ENCODE measurements around the gene KCNE1.
"Not testable (repeated sequence)": the region's sequence is repeated elsewhere in the genome, so short reads cannot be mapped to it uniquely, and the experiment has no call there.

KCNE1 gene

DNA sequence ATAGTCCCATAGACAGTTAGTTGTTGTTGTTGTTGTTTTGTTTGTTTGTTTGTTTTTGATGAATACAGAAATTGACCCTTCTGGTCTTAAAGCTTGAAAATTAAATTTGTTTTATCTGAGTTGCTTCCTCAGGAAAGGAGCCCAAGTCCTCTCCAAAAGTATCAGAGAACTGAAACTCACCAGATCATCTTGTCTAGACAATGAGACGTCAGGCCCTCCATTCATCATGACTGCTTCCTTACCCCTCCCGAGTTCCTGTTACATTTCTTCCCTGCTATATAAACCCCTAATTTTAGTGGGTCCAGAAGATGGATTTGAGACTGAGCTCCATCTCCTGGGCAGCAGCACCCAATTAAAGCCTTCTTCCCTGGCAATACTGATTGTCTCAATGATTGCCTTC, 105.3 kb downstream of the KCNE1 start:
- DNase-seq = not testable (repeated sequence)

DNA sequence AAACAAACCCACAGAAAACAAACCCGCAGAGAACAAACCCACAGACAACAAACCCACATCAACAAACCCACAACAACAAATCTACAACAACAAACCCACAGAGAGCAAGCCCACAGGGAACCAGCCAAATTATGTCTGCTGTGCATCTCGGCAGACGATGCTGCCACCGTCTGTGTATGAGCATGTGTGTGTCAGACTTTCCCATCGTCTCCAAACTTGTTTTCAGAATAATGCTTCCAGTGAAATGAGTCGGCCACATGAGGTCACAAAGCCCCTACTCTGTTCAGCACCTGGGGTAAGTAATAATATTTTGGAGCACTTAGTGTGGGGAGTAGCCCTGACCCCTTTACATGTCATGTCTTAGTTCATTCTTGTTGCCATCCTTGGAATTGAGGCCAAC, 105.9 kb downstream of the KCNE1 start:
- not testable (repeated sequence) for DNase-seq

DNA sequence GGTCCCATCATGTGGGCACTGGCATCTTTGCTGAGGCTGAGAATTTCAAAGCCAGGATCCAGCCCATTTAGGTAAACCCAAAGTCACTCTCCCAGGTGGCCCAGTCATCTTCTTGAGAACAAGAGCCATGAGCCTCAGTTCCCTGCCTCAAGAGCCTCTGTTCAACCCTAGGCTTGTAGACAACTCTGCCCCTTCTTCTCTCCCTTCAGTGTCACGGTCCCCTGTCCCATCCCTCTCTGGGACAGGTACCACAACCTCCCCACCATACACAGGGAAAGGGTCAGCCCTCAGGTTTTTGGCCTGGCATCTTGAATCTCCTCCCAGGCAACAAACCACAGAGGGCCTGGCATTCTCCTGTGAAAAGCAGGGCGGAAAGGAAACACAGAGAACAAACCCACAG, 106.3 kb downstream of the KCNE1 start:
- not testable (repeated sequence) for DNase-seq

DNA sequence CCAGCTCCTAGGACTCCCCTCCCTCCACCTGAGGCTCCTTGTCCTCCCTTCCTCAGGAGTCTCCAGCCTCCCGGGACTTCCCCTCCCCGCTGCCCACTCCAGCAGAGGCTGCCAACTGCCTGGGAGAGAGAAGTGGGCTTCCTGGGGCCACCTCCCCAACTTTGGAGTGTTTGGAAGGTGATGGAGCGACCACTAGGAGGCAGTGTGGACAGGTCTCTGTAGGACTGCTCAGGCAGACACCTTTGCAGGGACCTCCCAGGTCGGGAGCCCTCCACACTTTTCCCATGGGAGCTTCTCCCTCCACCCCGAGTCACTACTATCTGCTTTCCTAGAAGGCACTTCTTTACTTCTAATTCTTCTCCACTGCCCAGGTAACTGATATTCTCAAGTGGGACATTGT, 107.3 kb downstream of the KCNE1 start:
- DNase-seq = not testable (repeated sequence)

DNA sequence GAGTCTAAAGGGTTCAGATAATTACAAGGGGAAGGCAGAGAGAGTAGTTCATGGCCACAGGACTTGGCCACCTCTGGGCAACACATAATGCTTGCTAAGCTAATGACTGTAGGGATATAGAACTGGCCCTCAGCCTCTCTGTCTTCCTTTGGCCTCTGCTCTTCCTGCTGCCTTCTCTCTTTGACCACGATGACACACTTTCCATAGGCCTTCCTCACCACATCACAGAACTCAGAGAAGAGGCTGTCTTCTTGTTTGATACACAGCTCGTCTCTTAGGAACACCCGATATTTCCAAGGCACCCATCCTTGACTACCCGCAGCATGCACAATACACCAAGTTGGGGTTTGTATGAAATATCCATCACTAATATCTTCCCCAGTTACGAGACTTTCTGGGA, 111.5 kb downstream of the KCNE1 start:
- DNase-seq = not testable (repeated sequence)

Data from NCI-H1930 (cell line).